ENCODE data around the gene SOX6.

Gene SOX6

GRCh38 chr11:16286095-16286494, 70.3 kb downstream of the SOX6 start:
- H3K36me3 ChIP-seq (ENCODE audit: control insufficient read depth, insufficient read depth, low read length): no peaks in the 10 kb centered on the region
- no peak overlapping the region for H3K4me3 ChIP-seq (ENCODE audit: insufficient read depth, low read depth, low read length)
- no peaks in the 10 kb centered on the region for H3K9me3 ChIP-seq (ENCODE audit: control insufficient read depth, low read length)
- H3K4me1 ChIP-seq (ENCODE audit: control insufficient read depth, insufficient read depth, low read length): no peaks in the 10 kb centered on the region
- WGBS, 2 experiments: 56 to 60% methylated on average over 3 of the region's 3 CpGs
- no peaks in the 10 kb centered on the region for H3K27me3 ChIP-seq (ENCODE audit: control insufficient read depth, insufficient read depth, low read length, poor library complexity, severe bottlenecking)
- no peak overlapping the region for H3K27ac ChIP-seq (ENCODE audit: insufficient read depth, low read depth, low read length, poor library complexity, severe bottlenecking)

- no peak overlapping the region for H3K4me3 ChIP-seq (ENCODE audit: insufficient read depth, low read depth, low read length)
- 91 to 93% methylated on average over 5 of the region's 5 CpGs for WGBS, 2 experiments
- H3K27ac ChIP-seq (ENCODE audit: insufficient read depth, low read depth, low read length, poor library complexity, severe bottlenecking): no peak overlapping the region
These were observed 76.1 kb downstream of the SOX6 start for GRCh38 chr11:16280256-16280682.

GRCh38 chr11:16279524-16279923, 76.8 kb downstream of the SOX6 start:
- Histone ChIP-seq H3K4me1 (ENCODE audit: control insufficient read depth, insufficient read depth, low read length) (no peaks in the 10 kb centered on the region), H3K27me3 (ENCODE audit: control insufficient read depth, insufficient read depth, low read length, poor library complexity, severe bottlenecking) (no peaks in the 10 kb centered on the region), H3K36me3 (ENCODE audit: control insufficient read depth, insufficient read depth, low read length) (no peaks in the 10 kb centered on the region), H3K4me3 (ENCODE audit: insufficient read depth, low read depth, low read length) (no peak overlapping the region), H3K9me3 (ENCODE audit: control insufficient read depth, low read length) (no peaks in the 10 kb centered on the region), H3K27ac (ENCODE audit: insufficient read depth, low read depth, low read length, poor library complexity, severe bottlenecking) (no peak overlapping the region)

More at GRCh38 chr11:16280256-16280682, 76.1 kb downstream of the SOX6 start:
- H3K4me1 ChIP-seq (ENCODE audit: control insufficient read depth, insufficient read depth, low read length): no peaks in the 10 kb centered on the region
- no peaks in the 10 kb centered on the region for H3K27me3 ChIP-seq (ENCODE audit: control insufficient read depth, insufficient read depth, low read length, poor library complexity, severe bottlenecking)
- H3K9me3 ChIP-seq (ENCODE audit: control insufficient read depth, low read length): no peaks in the 10 kb centered on the region
- no peaks in the 10 kb centered on the region for H3K36me3 ChIP-seq (ENCODE audit: control insufficient read depth, insufficient read depth, low read length)

- Histone ChIP-seq H3K27me3 (ENCODE audit: control insufficient read depth, insufficient read depth, low read length, poor library complexity, severe bottlenecking) (no peaks in the 10 kb centered on the region), H3K9me3 (ENCODE audit: control insufficient read depth, low read length) (no peaks in the 10 kb centered on the region), H3K4me1 (ENCODE audit: control insufficient read depth, insufficient read depth, low read length) (no peaks in the 10 kb centered on the region), H3K4me3 (ENCODE audit: insufficient read depth, low read depth, low read length) (no peak overlapping the region), H3K36me3 (ENCODE audit: control insufficient read depth, insufficient read depth, low read length) (no peaks in the 10 kb centered on the region), H3K27ac (ENCODE audit: insufficient read depth, low read depth, low read length, poor library complexity, severe bottlenecking) (no peak overlapping the region)
- WGBS, 2 experiments: 75 to 87% methylated on average over 1 of the region's 1 CpG
These were observed 77.4 kb downstream of the SOX6 start for GRCh38 chr11:16278979-16279378.

GRCh38 chr11:16278273-16278672, 78.1 kb downstream of the SOX6 start:
- H3K36me3 ChIP-seq (ENCODE audit: control insufficient read depth, insufficient read depth, low read length): no peaks in the 10 kb centered on the region
- H3K27ac ChIP-seq (ENCODE audit: insufficient read depth, low read depth, low read length, poor library complexity, severe bottlenecking): no peak overlapping the region
- WGBS, 2 experiments: 97 to 100% methylated on average over 2 of the region's 2 CpGs
- no peaks in the 10 kb centered on the region for H3K9me3 ChIP-seq (ENCODE audit: control insufficient read depth, low read length)
- H3K4me1 ChIP-seq (ENCODE audit: control insufficient read depth, insufficient read depth, low read length): no peaks in the 10 kb centered on the region
- no peaks in the 10 kb centered on the region for H3K27me3 ChIP-seq (ENCODE audit: control insufficient read depth, insufficient read depth, low read length, poor library complexity, severe bottlenecking)
- no peak overlapping the region for H3K4me3 ChIP-seq (ENCODE audit: insufficient read depth, low read depth, low read length)

GRCh38 chr11:16276251-16276650, 80.1 kb downstream of the SOX6 start:
- Histone ChIP-seq H3K27ac (ENCODE audit: insufficient read depth, low read depth, low read length, poor library complexity, severe bottlenecking) (no peak overlapping the region), H3K27me3 (ENCODE audit: control insufficient read depth, insufficient read depth, low read length, poor library complexity, severe bottlenecking) (no peaks in the 10 kb centered on the region), H3K4me1 (ENCODE audit: control insufficient read depth, insufficient read depth, low read length) (no peaks in the 10 kb centered on the region), H3K9me3 (ENCODE audit: control insufficient read depth, low read length) (no peaks in the 10 kb centered on the region), H3K36me3 (ENCODE audit: control insufficient read depth, insufficient read depth, low read length) (no peaks in the 10 kb centered on the region), H3K4me3 (ENCODE audit: insufficient read depth, low read depth, low read length) (no peak overlapping the region)
- WGBS, 2 experiments: 96 to 100% methylated on average over 1 to 2 of the region's 2 CpGs

- Histone ChIP-seq H3K27me3 (ENCODE audit: control insufficient read depth, insufficient read depth, low read length, poor library complexity, severe bottlenecking) (no peaks in the 10 kb centered on the region), H3K4me3 (ENCODE audit: insufficient read depth, low read depth, low read length) (no peak overlapping the region), H3K36me3 (ENCODE audit: control insufficient read depth, insufficient read depth, low read length) (no peaks in the 10 kb centered on the region), H3K27ac (ENCODE audit: insufficient read depth, low read depth, low read length, poor library complexity, severe bottlenecking) (no peak overlapping the region), H3K9me3 (ENCODE audit: control insufficient read depth, low read length) (no peaks in the 10 kb centered on the region), H3K4me1 (ENCODE audit: control insufficient read depth, insufficient read depth, low read length) (no peaks in the 10 kb centered on the region)
- WGBS, 2 experiments: no CpG with 5 or more reads among the region's 1 CpG
These were observed 85.1 kb downstream of the SOX6 start for GRCh38 chr11:16271258-16271657.

- Histone ChIP-seq H3K27me3 (ENCODE audit: control insufficient read depth, insufficient read depth, low read length, poor library complexity, severe bottlenecking) (no peaks in the 10 kb centered on the region), H3K36me3 (ENCODE audit: control insufficient read depth, insufficient read depth, low read length) (no peaks in the 10 kb centered on the region), H3K4me1 (ENCODE audit: control insufficient read depth, insufficient read depth, low read length) (no peaks in the 10 kb centered on the region), H3K4me3 (ENCODE audit: insufficient read depth, low read depth, low read length) (no peak overlapping the region), H3K27ac (ENCODE audit: insufficient read depth, low read depth, low read length, poor library complexity, severe bottlenecking) (no peak overlapping the region), H3K9me3 (ENCODE audit: control insufficient read depth, low read length) (no peaks in the 10 kb centered on the region)
These were observed 90.3 kb downstream of the SOX6 start for GRCh38 chr11:16266021-16266420.

GRCh38 chr11:16265022-16265421, 91.3 kb downstream of the SOX6 start:
- Histone ChIP-seq H3K4me3 (ENCODE audit: insufficient read depth, low read depth, low read length) (no peak overlapping the region), H3K36me3 (ENCODE audit: control insufficient read depth, insufficient read depth, low read length) (no peaks in the 10 kb centered on the region), H3K9me3 (ENCODE audit: control insufficient read depth, low read length) (no peaks in the 10 kb centered on the region), H3K27ac (ENCODE audit: insufficient read depth, low read depth, low read length, poor library complexity, severe bottlenecking) (no peak overlapping the region), H3K4me1 (ENCODE audit: control insufficient read depth, insufficient read depth, low read length) (no peaks in the 10 kb centered on the region), H3K27me3 (ENCODE audit: control insufficient read depth, insufficient read depth, low read length, poor library complexity, severe bottlenecking) (no peaks in the 10 kb centered on the region)
- 84 to 91% methylated on average over 3 of the region's 3 CpGs for WGBS, 2 experiments

GRCh38 chr11:16262645-16262955, 93.7 kb downstream of the SOX6 start:
- Histone ChIP-seq H3K4me1 (ENCODE audit: control insufficient read depth, insufficient read depth, low read length) (no peaks in the 10 kb centered on the region), H3K4me3 (ENCODE audit: insufficient read depth, low read depth, low read length) (no peak overlapping the region), H3K36me3 (ENCODE audit: control insufficient read depth, insufficient read depth, low read length) (no peaks in the 10 kb centered on the region), H3K27me3 (ENCODE audit: control insufficient read depth, insufficient read depth, low read length, poor library complexity, severe bottlenecking) (no peaks in the 10 kb centered on the region), H3K27ac (ENCODE audit: insufficient read depth, low read depth, low read length, poor library complexity, severe bottlenecking) (no peak overlapping the region), H3K9me3 (ENCODE audit: control insufficient read depth, low read length) (no peaks in the 10 kb centered on the region)

- Histone ChIP-seq H3K4me1 (ENCODE audit: control insufficient read depth, insufficient read depth, low read length) (no peaks in the 10 kb centered on the region), H3K36me3 (ENCODE audit: control insufficient read depth, insufficient read depth, low read length) (no peaks in the 10 kb centered on the region), H3K27ac (ENCODE audit: insufficient read depth, low read depth, low read length, poor library complexity, severe bottlenecking) (no peak overlapping the region), H3K27me3 (ENCODE audit: control insufficient read depth, insufficient read depth, low read length, poor library complexity, severe bottlenecking) (no peaks in the 10 kb centered on the region), H3K9me3 (ENCODE audit: control insufficient read depth, low read length) (no peaks in the 10 kb centered on the region), H3K4me3 (ENCODE audit: insufficient read depth, low read depth, low read length) (no peak overlapping the region)
- 86 to 87% methylated on average over 1 to 3 of the region's 3 CpGs for WGBS, 2 experiments
These were observed 94.3 kb downstream of the SOX6 start for GRCh38 chr11:16261836-16262644.

Data from ectodermal cell (in vitro differentiated cells).